ENCODE data around the gene ICAM5.

The ICAM5 gene

GRCh38 chr19:10339977-10340376, 50.2 kb downstream of the ICAM5 start:
- Histone ChIP-seq H3K4me3 (ENCODE audit: extremely low read depth, insufficient read depth, low read length, poor library complexity, severe bottlenecking) (no peak overlapping the region), H3K4me1 (ENCODE audit: control insufficient read depth, insufficient read depth, low read length, poor library complexity, severe bottlenecking) (no peaks in the 10 kb centered on the region), H3K27ac (ENCODE audit: low read depth, low read length, severe bottlenecking) (no peak overlapping the region), H3K36me3 (ENCODE audit: control insufficient read depth, insufficient read depth, low read length) (no peaks in the 10 kb centered on the region), H3K9me3 (ENCODE audit: control insufficient read depth, low read length) (no peaks in the 10 kb centered on the region)
- 93 to 100% methylated on average over 2 to 5 of the region's 5 CpGs for WGBS, 2 experiments (ENCODE audit: insufficient coverage in 2 of 2)

- no peaks in the 10 kb centered on the region for H3K4me1 ChIP-seq (ENCODE audit: control insufficient read depth, insufficient read depth, low read length, poor library complexity, severe bottlenecking)
- no peaks in the 10 kb centered on the region for H3K36me3 ChIP-seq (ENCODE audit: control insufficient read depth, insufficient read depth, low read length)
- H3K27ac ChIP-seq (ENCODE audit: low read depth, low read length, severe bottlenecking), result no peak overlapping the region
- WGBS, 2 experiments (ENCODE audit: insufficient coverage in 2 of 2), result no CpG with 5 or more reads among the region's 2 CpGs
- H3K9me3 ChIP-seq (ENCODE audit: control insufficient read depth, low read length), result no peaks in the 10 kb centered on the region
- no peak overlapping the region for H3K4me3 ChIP-seq (ENCODE audit: extremely low read depth, insufficient read depth, low read length, poor library complexity, severe bottlenecking)
These were observed 53.7 kb downstream of the ICAM5 start for GRCh38 chr19:10343495-10343894.

- Histone ChIP-seq H3K4me3 (ENCODE audit: extremely low read depth, insufficient read depth, low read length, poor library complexity, severe bottlenecking) (no peak overlapping the region), H3K27ac (ENCODE audit: low read depth, low read length, severe bottlenecking) (no peak overlapping the region), H3K9me3 (ENCODE audit: control insufficient read depth, low read length) (no peaks in the 10 kb centered on the region), H3K4me1 (ENCODE audit: control insufficient read depth, insufficient read depth, low read length, poor library complexity, severe bottlenecking) (no peaks in the 10 kb centered on the region), H3K36me3 (ENCODE audit: control insufficient read depth, insufficient read depth, low read length) (no peaks in the 10 kb centered on the region)
- WGBS, 2 experiments (ENCODE audit: insufficient coverage in 2 of 2), result 86 to 100% methylated on average over 4 to 5 of the region's 10 CpGs
These were observed 55.0 kb downstream of the ICAM5 start for GRCh38 chr19:10344780-10345179.
